Hematopoietic multipotent progenitor cell treated with erythropoietin and hydrocortisone succinate and interleukin-3 and kit ligand, for 17 days (in vitro differentiated cells): ENCODE results near the gene TAP2.

Experiments used
- DNase-seq: peaks from one replicate; pipeline ENCODE4 v3.0.0-alpha.2; 2015; ENCODE audit warnings: low spot score

The TAP2 gene

DNA sequence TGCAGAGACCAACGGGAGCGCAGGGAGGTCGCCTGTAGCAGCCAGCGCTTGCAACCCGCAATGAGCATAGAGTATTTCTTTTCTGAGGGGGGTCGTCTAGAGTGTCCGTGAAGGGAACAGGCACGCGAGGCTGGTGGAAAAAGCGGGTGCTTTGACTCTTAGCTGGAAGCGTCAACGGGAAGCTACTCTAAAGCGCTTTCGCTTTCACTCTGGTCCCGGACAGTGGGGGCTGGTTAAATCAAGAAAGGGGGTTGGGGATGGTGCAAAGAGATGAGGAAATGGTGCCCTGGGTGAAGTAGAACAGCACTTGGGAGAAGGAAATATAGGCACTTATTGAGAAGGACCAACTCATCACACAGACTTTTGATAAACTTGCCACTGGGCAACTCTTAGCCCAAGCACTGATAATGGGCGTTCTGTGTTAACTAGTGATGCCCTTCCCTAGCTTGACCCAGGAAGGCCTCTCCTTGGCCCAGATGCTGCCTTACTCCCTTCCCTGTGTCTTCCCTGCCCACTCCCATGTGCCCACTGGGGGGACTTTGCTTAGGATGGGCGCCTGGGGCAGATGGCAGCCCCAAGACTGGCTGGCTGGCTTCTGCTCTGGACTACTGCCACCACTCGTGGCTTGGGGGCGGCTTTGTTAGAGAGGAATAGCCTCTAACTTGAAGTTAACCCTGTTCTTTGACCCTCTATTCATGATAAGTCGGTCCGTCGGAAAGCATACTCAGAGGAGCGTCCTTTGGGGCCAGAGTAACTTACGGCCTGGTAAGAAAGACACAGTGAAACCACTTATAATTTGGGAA, 16.0 kb upstream of the TAP2 start:
- DNase-seq: no peak

DNA sequence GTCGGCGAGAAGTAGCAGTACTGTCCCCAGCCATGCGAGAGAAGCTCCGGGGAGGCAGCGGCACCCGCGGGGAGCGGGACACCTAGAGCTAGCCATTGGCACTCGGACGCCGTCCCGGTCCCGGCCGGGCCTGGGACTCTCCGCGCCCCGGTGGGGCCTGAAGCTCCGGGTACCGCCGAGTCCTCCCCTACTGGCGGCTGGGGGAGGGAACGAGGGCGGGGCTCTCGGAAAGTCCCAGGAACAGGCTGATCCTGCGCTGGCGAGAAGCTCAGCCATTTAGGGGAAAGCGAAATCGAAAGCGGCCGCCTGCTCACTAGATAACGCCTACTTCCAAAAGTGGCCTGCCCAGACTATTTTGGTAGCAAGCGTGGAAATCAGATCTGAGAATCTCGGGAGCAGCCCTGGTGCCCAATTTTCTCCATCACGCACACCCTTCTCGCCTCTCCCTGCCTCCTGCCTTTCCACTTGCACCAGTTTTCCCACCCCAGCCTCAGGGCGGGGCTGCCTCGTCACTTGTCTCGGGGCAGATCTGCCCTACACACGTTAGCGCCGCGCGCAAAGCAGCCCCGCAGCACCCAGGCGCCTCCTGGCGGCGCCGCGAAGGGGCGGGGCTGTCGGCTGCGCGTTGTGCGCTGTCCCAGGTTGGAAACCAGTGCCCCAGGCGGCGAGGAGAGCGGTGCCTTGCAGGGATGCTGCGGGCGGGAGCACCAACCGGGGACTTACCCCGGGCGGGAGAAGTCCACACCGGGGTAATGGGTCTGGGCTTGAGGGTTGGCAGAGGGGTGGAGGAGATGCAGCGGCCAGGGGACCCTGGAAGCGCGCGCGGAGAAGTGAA, 15.2 kb upstream of the TAP2 start, which contains the start of the genes PSMB9 and TAP1:
PSMB9 (plus strand) TSS at position 652 of the 835 bp plus-strand sequence; CDS start at position 690, 38 bp downstream.
TAP1 (minus strand) TSS at position 164 of the 835 bp plus-strand sequence; CDS start at position 96, 68 bp downstream.
- DNase-seq: peak; percentile 94

DNA sequence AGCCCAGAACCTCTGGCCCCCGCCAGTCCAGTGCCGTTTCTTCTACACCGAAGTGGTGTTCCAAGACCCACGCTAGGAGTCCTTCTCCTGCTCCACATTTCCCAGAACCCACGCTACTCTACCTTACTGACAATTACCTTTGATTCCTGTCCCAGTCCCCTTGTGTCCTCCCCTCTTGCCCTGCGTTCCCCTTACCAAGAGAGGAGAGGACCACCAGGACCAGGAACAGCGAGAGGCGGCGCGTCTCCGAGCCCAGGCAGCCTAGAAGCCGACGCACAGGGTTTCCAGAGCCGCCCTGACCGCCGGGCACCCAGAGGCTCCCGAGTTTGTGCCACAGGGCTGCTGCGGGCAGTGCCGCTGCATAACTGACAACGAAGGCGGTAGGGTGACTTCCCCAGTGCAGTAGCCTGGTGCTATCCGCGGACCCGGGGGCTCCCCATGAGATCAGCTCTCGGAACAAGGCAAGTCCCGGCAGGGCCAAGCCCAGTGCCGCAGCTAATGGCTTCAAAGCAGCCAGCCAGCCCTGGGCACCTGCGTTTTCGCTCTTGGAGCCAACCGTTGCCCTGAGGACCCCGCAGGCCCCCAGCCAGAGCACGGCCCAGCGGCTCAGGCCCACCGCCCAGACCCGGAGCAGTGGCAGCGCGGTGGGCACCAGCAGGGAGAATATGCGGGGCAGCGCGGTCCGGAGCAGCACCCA, 14.5 kb upstream of the TAP2 start:
- peak; percentile 50 for DNase-seq

DNA sequence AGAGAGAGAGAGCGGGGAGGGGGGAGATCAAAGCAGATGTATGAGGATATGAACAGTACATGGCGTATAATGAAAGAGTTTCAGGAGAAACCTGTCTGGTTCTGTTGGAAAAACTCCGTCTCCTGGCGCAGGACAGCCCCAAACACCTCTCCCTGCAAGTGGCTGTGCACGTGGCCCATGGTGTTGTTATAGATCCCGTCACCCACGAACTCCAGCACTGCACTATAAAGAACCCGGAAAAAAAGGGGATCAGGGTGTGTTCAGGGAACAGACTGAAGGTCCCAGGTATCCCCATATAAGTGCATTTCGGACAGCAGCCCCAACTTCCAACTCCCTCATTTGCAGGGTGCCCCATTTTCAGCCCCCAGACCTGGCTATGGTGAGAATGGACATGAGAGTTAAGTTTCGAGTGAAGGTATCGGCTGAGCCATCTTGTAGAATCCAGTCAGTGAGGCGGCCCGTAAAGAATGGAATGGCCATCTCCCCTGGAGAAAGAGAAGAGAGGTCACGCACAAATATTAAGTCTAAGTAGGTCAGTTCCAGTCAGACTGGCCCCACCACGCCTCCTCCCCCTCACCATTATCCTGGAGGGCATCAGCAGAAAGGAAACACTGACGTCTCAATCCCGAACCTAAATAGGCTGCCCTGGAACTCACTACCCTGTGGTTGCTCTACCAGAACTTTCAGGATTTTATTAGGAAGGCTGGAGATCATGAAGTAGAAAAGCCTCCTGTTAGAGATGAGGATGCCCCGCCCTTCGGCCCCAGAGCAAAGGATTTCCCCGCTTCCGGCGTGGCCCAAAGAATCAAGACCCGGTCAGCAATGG, 13.7 kb upstream of the TAP2 start:
- DNase-seq: no peak

DNA sequence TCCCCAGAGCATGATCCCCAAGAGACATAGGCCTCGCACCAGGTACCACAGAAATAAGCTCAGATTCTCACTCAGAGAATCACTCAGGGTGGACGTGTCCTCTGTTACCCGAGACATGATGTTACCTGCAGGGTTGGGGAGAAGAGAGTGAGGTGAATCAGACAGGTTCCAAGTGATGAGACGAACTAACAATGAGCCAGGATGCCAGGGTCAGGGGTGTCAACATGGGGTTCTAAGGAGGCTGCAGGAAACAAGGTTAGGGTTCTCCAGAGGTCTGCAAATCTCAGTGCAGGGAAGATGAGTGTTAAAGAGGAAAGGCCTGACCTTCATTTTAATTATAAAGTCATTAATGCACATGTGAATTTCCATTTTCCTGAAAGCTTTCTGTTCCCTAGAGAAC, 12.5 kb upstream of the TAP2 start:
- DNase-seq: no peak

DNA sequence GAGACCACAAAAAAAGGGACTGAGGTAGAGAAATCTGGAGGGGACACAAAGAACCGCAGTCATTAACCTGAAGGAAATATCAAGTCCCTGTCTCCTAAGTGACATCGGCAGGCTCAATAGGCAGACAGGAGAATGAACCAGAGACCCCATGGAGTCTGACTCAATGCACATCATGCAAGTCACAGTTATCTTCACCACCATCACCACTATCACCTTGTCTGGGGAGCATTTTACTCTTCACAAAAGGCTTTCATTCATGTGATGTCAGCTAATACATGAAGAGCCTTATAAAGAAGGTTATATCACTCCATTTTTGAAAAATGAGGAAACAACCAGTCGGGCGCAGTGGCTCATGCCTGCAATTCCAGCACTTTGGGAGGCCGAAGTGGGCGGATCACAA, 10.6 kb upstream of the TAP2 start:
- DNase-seq: no peak

DNA sequence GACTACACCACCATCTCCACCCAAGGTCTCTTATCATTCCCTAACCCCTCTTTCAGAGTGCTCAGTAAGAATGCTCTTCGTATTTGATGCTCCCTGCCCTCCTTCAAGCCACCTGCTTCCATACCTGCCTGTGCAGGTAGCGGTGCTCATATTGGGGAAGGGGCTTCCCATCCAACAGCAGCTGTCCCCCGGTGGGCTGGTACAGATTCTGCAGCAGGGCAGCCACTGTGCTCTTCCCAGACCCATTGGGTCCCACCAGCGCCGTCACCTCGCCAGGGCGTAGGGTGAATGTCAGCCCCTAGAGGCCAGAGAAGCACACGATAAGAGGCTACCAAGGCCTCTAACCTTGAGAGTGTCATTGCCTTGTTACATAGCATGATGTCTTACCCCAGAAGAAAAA, 9.3 kb upstream of the TAP2 start:
- no peak for DNase-seq

DNA sequence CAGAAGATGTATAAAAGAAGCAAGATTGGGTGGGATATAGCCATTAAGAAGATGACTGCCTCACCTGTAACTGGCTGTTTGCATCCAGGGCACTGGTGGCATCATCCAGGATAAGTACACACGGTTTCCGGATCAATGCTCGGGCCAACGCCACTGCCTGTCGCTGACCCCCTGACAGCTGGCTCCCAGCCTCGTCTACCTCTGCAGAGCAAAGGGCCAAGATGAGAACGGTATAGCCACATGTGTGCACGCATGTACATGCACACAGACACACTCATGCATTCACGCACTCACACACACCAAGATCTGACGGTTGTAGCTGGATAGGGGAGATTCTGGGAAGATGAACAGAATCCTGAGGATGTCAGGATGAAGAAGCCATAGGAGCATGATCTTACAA, 8.5 kb upstream of the TAP2 start:
- no peak for DNase-seq

DNA sequence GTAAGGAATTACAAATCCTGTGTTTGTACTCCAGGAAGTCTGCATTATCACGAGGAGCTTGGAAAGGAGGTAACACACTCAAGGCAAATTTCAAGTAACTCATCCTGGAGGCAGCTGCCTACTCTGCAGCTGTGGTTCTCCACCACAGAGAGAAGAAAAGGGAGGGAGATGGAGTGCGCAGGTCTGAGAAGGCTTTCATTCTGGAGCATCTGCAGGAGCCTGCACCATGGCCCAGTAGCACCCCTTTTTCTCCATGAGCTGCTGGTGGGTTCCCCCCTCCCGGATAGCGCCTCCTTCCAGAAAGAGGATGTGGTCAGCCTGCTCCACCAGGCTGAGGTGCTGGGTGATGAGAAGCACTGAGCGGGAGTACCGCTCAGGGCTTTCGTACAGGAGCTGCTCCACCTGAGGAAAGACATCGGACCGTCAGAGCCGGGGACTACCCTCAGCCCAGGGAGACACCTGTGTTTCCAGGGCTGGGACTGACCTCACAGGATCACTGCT, 6.9 kb upstream of the TAP2 start:
- no peak for DNase-seq

DNA sequence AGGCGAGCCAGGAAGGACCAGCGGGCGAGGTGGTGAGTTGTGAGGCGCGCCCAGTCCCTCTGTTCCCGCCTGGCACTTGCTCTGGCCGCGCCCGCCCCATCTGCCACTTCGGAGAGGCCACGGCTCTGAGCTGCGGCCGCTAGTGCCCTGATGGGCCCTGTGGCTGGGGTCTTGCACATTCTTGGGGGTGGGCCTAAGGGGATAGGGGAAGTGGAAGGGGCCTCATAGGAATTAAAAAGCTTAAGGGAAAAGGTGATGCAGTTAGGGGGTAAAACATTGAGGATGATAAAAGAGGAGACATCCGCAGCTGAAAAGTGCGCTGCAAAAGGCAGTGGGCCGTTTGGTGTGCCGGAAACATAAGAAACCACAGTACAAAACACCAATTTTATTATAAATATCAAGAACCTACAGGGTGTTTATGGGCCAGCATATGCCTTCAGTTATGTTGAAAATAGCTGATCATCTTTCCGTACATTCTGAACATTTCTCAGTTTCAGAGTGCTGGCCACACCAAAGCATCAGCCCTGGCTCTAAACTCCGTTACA, 6.4 kb upstream of the TAP2 start:
- DNase-seq: no peak

DNA sequence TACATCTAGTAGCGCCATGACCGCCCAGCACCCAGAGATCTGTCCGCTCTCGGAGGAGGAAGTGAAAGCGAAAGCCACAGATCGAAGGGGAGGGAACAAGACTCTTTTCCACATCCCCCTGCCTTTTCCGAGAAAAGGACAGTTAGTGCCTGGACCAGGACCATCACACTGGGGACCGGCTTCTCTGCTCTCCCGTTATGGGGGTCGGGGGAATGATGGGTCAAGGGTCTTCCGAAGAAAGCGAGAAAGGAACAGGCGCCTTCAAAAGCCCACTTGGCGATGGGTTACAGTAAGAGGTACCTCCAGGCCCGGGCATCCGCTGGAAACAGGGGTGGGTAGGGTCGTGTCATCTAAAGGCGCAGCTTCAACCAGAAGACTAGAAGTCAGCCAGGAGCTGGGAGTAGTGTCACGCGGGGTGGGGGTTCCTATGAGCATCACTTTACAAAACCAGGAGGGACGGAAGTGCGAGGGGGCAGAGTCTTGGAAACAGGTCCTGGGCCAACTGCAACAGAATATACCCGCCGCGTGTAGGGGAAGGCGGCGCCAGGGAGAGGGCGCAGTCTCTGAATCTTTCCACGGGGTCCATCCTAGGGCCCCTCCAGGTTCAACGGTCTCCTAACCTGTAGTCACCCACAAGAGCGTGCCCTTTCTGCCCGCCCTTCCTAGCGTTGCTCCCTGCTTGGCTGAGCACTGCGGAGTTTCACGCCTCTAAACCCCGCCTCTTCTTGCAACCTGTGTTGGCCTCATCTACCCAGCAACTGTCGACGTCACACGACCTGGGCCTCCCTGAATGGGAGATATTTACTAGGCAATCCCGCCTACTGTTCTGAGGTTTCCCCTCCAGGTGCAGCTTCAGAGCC, 5.7 kb upstream of the TAP2 start, which contains the start of gene PSMB8:
PSMB8 (minus strand) TSS at position 69 of the 860 bp plus-strand sequence; CDS start at position 18, 51 bp downstream.
- peak; percentile 97 for DNase-seq

DNA sequence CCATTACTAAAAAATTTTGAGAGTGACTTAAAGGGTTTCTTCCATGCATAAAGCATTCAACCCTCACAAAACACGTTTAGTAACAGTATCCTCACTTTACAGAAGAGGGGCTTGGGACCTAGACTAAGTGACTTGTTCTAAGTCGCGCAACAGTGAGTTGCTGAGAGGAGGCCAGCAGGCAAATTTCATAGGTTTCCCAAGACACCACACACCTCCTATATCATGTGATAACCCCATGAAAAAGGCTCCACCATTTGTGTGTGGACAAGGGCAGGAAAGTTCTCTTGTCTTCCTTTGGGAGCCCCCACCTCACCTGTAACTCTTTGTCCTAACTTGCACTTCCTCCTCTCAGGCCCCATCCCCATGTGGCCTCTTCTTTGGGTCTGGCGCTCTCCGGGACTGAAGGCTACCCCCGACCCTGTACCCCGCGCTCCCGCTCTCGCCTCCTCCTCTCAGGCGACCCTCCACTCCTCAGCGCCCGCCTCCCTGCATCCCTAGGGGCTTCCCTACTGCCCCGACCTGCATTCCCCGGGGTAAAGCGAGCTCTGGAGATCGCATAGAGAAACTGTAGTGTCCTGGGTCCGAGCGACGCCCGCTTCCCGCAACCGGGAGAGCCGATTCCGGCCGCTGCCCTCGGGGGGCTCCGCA, 4.9 kb upstream of the TAP2 start:
- no peak for DNase-seq

DNA sequence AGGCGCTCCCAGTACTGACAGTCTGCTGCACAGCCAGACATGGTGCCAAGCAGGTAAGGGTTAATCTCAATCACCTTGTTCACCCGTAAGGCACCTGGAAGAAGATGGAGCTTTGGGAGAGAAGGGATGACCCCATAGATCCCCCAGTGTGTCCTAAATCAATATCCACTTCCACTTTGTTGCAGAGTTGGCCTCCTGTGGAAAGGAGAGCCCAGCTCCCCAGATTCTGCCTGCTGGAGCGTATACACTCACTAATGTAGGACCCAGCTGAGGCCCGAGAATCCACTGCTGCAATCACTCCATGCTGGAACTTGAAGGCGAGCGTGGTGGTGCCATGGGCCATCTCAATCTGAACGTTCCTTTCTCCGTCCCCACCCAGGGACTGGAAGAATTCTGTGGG, 4.2 kb upstream of the TAP2 start:
- no peak for DNase-seq

DNA sequence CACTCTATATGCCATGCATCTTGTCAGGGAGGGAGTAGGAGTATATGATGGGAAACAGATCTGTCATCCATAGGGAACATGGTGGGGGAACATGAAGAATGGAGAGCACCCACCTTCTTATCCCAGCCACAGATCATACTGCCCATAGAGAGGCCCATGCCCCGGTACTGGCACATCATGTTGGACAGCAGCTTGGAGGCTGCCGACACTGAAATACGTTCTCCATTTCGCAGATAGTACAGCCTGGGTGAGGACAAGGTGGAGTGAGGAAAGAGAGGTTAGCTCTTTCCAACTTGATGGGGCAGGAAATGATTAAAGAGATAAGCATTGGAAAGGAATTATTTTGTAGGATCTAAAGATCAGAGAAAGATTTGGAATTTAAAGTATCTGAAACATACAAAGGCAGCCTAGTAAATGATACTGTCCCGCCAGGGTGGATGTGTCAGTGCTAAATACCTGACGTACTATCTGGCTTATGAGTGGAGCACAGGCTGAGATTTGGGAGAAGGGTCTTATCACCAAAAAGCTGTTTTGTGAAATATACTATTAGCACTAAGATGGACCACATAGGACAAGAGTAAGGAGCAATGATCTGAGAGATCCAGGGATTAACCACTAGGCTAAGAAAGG, 3.6 kb upstream of the TAP2 start:
- no peak for DNase-seq

DNA sequence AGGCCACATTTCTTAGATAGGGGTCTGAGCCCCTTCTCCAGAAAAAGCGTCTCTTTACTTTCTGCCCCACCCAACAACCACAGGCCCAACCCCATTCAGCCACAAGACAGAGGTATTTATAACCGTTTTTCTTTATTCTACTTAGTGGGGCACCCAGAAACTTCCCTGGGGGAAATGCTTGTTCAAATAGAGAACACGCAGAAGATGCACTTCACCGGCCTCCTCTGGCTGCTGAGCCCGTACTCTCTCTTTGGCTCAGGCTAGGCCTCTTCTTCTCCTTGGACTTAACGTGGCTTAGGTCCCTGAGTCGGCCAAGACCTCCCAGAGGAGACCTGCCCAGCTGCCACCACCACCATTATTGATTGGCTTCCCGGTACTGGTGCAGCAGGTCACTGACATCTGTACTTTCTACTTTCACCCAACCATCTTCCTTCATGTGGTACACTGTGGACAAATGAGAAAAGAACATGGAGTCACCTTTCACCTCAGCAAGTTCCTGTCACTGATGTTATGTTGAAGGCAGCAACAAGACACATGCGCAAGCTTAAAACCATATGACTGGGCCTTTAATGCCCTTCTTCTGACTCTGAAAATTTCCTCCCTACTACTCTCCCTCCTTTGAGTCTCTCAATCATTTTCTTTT, 2.2 kb upstream of the TAP2 start:
- DNase-seq: no peak

DNA sequence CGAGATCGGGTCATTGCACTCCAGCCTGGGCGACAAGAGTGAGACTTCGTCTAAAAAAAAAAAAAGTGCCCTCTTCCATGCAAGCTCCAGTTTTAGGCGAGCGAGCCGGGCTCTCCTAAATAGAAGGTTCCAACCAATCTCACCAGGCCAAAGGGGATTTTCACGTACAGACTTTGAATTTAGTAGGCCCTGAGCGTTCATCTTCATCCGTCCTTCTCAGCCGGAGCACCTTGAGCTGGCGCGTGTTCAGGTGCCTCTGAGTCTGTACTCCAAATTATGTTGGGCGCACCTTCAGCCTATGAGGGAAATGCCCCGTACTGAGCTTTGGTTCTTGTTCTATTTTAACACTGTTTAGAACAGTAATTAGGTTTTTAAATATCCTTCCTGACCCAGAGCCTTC, 817 bp upstream of the TAP2 start:
- DNase-seq: no peak

DNA sequence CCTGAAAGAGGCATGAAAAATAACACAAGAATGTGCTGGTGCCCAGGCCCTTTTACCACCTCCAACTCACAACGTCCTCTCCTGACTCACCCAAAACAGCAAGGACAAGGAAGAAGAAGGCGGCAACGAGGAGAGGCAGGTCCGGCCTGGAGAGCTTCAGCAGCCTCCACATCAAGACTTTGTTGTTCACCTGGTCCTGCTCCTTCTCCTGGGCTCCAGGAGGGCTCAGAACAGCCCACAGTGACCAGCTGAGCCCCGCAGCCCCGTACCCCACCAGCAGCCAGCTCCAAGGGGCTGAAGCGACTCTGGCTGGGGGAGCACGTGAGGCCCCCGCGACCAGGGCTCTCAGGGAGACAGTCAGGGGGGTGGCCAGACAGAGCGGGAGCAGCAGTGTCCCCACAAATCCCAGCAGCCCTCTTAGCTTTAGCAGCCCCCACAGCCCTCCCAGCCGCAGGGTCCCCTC, 857 bp downstream of the TAP2 start:
- DNase-seq: no peak

DNA sequence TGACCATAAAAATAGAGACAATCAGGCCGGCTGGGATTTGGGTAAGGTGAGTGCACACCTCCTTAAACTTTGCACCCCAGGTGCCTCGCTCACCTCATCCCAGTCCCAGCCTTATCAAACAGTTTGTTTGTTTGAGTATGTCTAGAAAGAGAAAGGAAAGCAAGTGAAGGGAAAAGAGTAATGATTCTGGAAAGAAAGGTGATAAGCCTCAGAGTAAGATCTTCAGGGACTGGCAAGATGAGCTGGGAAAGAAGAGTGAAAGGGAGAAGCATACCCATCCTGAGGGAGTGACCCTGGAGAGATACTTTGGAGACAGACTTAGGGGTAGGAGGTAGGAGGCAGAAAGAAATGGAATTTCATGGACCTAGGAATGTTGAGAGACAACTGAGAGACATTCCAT, 1.7 kb downstream of the TAP2 start:
- DNase-seq: no peak
